GM12891 (cell line): ENCODE data around the gene AHRR.

Source experiments
- POLR2A ChIP-seq: IDR thresholded peaks from 2 replicates; pipeline ENCODE4 v1.6.1; 2011; ENCODE audit warnings: low read depth, low read length, control low read depth
- POLR2AphosphoS5 ChIP-seq: IDR thresholded peaks from 2 replicates; pipeline ENCODE4 v1.6.1; 2011; ENCODE audit warnings: low read depth, low read length, control low read depth
- POU2F2 ChIP-seq: IDR thresholded peaks from 2 replicates; pipeline ENCODE4 v1.6.1; 2011; ENCODE audit warnings: low read depth, mild to moderate bottlenecking, control low read depth, low read length, moderate library complexity
- SPI1 ChIP-seq: IDR thresholded peaks from 2 replicates; pipeline ENCODE4 v1.6.1; 2011; ENCODE audit warnings: low read depth, low read length, control low read depth
- TAF1 ChIP-seq: IDR thresholded peaks from 2 replicates; pipeline ENCODE4 v1.6.1; 2011; ENCODE audit warnings: low read depth, low read length, control low read depth

GRCh38 chr5:400282-401145 is 79.0 kb downstream of the AHRR start:
- TF ChIP-seq POLR2AphosphoS5 (no peak), POLR2A (no peak), TAF1 (no peak), SPI1 (no peak), POU2F2 (no peak)
